Mononuclear cell (primary cell): ENCODE results near the gene HTR4. TPM values are rescaled to one million over a fixed set of nuclear protein-coding genes. Genes with fewer than 3 reads are reported as not detected.

ENCODE experiments used
- H3K27me3 ChIP-seq: 2 replicates; pipeline ENCODE4 v1.6.0; 2011; ENCODE audit warnings: low read length, control low read depth; ENCODE audit not compliant: insufficient read depth
- H3K4me1 ChIP-seq: 2 replicates; pipeline ENCODE4 v1.5.1; 2011; ENCODE audit warnings: mild to moderate bottlenecking, low read length, control low read depth; ENCODE audit not compliant: insufficient read depth
- H3K4me3 ChIP-seq: 2 replicates; pipeline ENCODE4 v1.5.1; 2011; ENCODE audit warnings: mild to moderate bottlenecking, low read length, moderate library complexity
- H3K9me3 ChIP-seq: 2 replicates; pipeline ENCODE4 v1.5.1; 2011; ENCODE audit warnings: low read depth, mild to moderate bottlenecking, control low read depth, low read length
- total RNA-seq: library from RNA; depleted of rRNA; stranded (reverse); fragments of >200 nt; gene quantifications from one replicate; pipeline ENCODE4 v1.2.3, GENCODE V29; 2012

HTR4 gene
- total RNA-seq, 1 donor: not detected

- H3K27me3 ChIP-seq: no peaks in the 10 kb centered on the region
- no peaks in the 10 kb centered on the region for H3K9me3 ChIP-seq
- no peak overlapping the region for H3K4me3 ChIP-seq
- no peaks in the 10 kb centered on the region for H3K4me1 ChIP-seq
These were observed 215.4 kb downstream of the HTR4 start for GRCh38 chr5:148438933-148439332.

GRCh38 chr5:148437249-148437648, 217.1 kb downstream of the HTR4 start:
- H3K9me3 ChIP-seq: no peaks in the 10 kb centered on the region
- H3K4me1 ChIP-seq: no peaks in the 10 kb centered on the region
- no peaks in the 10 kb centered on the region for H3K27me3 ChIP-seq
- H3K4me3 ChIP-seq: no peak overlapping the region

GRCh38 chr5:148436029-148436428, 218.3 kb downstream of the HTR4 start:
- Histone ChIP-seq H3K9me3 (no peaks in the 10 kb centered on the region), H3K4me1 (no peaks in the 10 kb centered on the region), H3K27me3 (no peaks in the 10 kb centered on the region), H3K4me3 (no peak overlapping the region)

- no peaks in the 10 kb centered on the region for H3K4me1 ChIP-seq
- H3K9me3 ChIP-seq: no peaks in the 10 kb centered on the region
- H3K4me3 ChIP-seq: no peak overlapping the region
- H3K27me3 ChIP-seq: no peaks in the 10 kb centered on the region
These were observed 220.5 kb downstream of the HTR4 start for GRCh38 chr5:148433826-148434225.

Other genes starting within 250 kb of the HTR4 start
- 27.5 TPM for gene ADRB2, start 172.1 kb upstream of the HTR4 start, total RNA-seq